PC-3 (cell line): ENCODE results near the gene VSTM4. TPM values are rescaled to one million over a fixed set of nuclear protein-coding genes. Genes with fewer than 3 reads are reported as not detected.

Experiments used
- ATAC-seq: fragments of 200-7000 bp; cut with Tn5 transposase; 2 replicates; pipeline ENCODE4 v1.9.1; 2020; ENCODE audit warnings: mild to moderate bottlenecking, moderate library complexity
- BruUV-seq: library from RNA; stranded (reverse); fragments of 400-500 nt; replicated peaks from 2 replicates; lab custom pipeline; 2021; lab: Mats Ljungman, UMichigan
- CTCF ChIA-PET: fragments of 300-600 bp; sonication (Branson Sonifier 250); formaldehyde crosslinking; loops from one replicate; lab custom pipeline; 2022; ENCODE audit warnings: antibody characterized with exemption; lab: Charles Lee
- POLR2A ChIA-PET: fragments of 300-600 bp; sonication (Branson Sonifier 250); formaldehyde crosslinking; loops from one replicate; lab custom pipeline; 2022; ENCODE audit warnings: antibody characterized with exemption; ENCODE audit not compliant: unreplicated experiment; lab: Charles Lee
- DNase-seq: peaks from one replicate; pipeline ENCODE4 v3.0.0-alpha.2; 2015
- H2AFZ ChIP-seq: fragments of 300-600 bp; sonication (generic); 2 replicates; pipeline ENCODE4 v1.6.0; 2016; ENCODE audit warnings: antibody characterized with exemption, low read length
- H3F3A ChIP-seq: fragments of 300-600 bp; sonication (generic); one replicate; pipeline ENCODE4 v1.6.0; 2017; ENCODE audit warnings: antibody characterized with exemption, low read length, control low read depth, mild to moderate bottlenecking; ENCODE audit not compliant: unreplicated experiment
- H3K27ac ChIP-seq: fragments of 300-600 bp; sonication (generic); 2 replicates; pipeline ENCODE4 v1.5.1; 2016; ENCODE audit warnings: mild to moderate bottlenecking, low read length
- H3K27me3 ChIP-seq: fragments of 300-600 bp; sonication (generic); 2 replicates; pipeline ENCODE4 v1.6.1; 2016; ENCODE audit warnings: low read length, mixed read lengths
- H3K36me3 ChIP-seq: fragments of 300-600 bp; sonication (generic); 2 replicates; pipeline ENCODE4 v1.6.1; 2016; ENCODE audit warnings: low read depth, mixed run types, low read length, mixed read lengths
- H3K4me1 ChIP-seq: fragments of 300-600 bp; sonication (generic); 2 replicates; pipeline ENCODE4 v1.5.1; 2016; ENCODE audit warnings: low read length; ENCODE audit not compliant: insufficient read depth
- H3K4me2 ChIP-seq: fragments of 300-600 bp; sonication (generic); 2 replicates; pipeline ENCODE4 v1.6.0; 2016; ENCODE audit warnings: low read length
- H3K4me3 ChIP-seq: fragments of 300-600 bp; sonication (generic); 2 replicates; pipeline ENCODE4 v1.5.1; 2016; ENCODE audit warnings: mild to moderate bottlenecking, low read length, mixed read lengths
- H3K79me2 ChIP-seq: fragments of 300-600 bp; sonication (generic); 2 replicates; pipeline ENCODE4 v1.6.1; 2017; ENCODE audit warnings: low read length, mixed read lengths
- H3K9ac ChIP-seq: fragments of 300-600 bp; sonication (generic); 2 replicates; pipeline ENCODE4 v1.6.0; 2016; ENCODE audit warnings: mild to moderate bottlenecking, low read length
- H3K9me2 ChIP-seq: fragments of 300-600 bp; sonication (generic); replicated peaks from 2 replicates; pipeline ENCODE4 v1.6.1; 2016; ENCODE audit warnings: mixed run types, low read length, mixed read lengths
- H3K9me3 ChIP-seq: fragments of 300-600 bp; sonication (generic); 2 replicates; pipeline ENCODE4 v1.6.1; 2016; ENCODE audit warnings: low read length, mixed read lengths
- H4K20me1 ChIP-seq: fragments of 300-600 bp; sonication (generic); 2 replicates; pipeline ENCODE4 v1.6.1; 2016; ENCODE audit warnings: low read length, mixed read lengths
- EZH2 ChIP-seq: fragments of 300-600 bp; sonication (generic); IDR thresholded peaks from one replicate; pipeline ENCODE4 v1.6.1; 2017; ENCODE audit warnings: antibody characterized with exemption, mild to moderate bottlenecking, low read length; ENCODE audit not compliant: unreplicated experiment
- EZH2phosphoT487 ChIP-seq: fragments of 300-600 bp; sonication (generic); IDR thresholded peaks from 2 replicates; pipeline ENCODE4 v1.6.1; 2018; ENCODE audit warnings: mild to moderate bottlenecking, antibody characterized with exemption, low read length, borderline replicate concordance
- intact Hi-C: fragments of 100-400 bp; cut with micrococcal nuclease; formaldehyde crosslinking; loops from 2 replicates; pipeline ENCODE4 v1.9.0; 2023
- total RNA-seq: library from RNA; depleted of rRNA; stranded (reverse); fragments of >200 nt; gene quantifications from 2 replicates; pipeline ENCODE4 v1.2.3, GENCODE V29; 2014
- TF ChIP-seq, protein P1 (sequence below): fragments of 300-600 bp; sonication (generic); conservative IDR thresholded peaks from 2 replicates; pipeline ENCODE4 v1.5.1; 2017; ENCODE audit warnings: antibody characterized with exemption, low read depth, mild to moderate bottlenecking, low read length

VSTM4 gene
- total RNA-seq, 1 experiment from 2014 or later = not detected

DNA sequence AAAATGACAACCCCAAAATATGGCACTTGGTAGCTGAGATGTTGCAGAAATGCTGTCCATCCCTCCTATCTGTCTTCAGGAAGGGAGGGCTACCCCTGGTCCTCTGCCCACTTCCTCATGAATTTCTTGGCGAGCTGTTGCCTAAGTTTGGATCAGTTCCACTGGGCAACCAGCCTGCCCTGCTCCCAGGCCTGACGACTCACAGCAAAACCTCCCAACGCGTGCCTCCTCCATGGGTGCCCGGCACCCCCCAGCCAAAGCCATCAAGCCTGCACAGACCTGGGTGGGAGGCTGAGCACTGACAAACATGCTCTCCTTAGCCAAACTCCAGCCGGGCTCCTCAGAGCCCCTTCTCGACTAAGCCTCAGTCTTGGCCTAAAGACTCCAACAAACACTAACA is 8.9 kb downstream of the VSTM4 start:
- no peaks in the 10 kb centered on the region for H3K9me2 ChIP-seq
- H3K9me3 ChIP-seq = no peaks in the 10 kb centered on the region
- H2AFZ ChIP-seq = no peak overlapping the region
- intact Hi-C loops = no loop called here
- no peak overlapping the region for H3K9ac ChIP-seq
- no peak for DNase-seq
- ChIA-PET CTCF (no interaction called here), POLR2A (no interaction called here)
- H3K4me1 ChIP-seq = no peaks in the 10 kb centered on the region
- H3K27me3 ChIP-seq = peaks cover 60% of the 10 kb centered on the region
- no peaks in the 10 kb centered on the region for H3F3A ChIP-seq
- no peak for ATAC-seq
- TF ChIP-seq EZH2 = no peak
- TF ChIP-seq EZH2phosphoT487 = no peak
- TF ChIP-seq, protein P1, sequence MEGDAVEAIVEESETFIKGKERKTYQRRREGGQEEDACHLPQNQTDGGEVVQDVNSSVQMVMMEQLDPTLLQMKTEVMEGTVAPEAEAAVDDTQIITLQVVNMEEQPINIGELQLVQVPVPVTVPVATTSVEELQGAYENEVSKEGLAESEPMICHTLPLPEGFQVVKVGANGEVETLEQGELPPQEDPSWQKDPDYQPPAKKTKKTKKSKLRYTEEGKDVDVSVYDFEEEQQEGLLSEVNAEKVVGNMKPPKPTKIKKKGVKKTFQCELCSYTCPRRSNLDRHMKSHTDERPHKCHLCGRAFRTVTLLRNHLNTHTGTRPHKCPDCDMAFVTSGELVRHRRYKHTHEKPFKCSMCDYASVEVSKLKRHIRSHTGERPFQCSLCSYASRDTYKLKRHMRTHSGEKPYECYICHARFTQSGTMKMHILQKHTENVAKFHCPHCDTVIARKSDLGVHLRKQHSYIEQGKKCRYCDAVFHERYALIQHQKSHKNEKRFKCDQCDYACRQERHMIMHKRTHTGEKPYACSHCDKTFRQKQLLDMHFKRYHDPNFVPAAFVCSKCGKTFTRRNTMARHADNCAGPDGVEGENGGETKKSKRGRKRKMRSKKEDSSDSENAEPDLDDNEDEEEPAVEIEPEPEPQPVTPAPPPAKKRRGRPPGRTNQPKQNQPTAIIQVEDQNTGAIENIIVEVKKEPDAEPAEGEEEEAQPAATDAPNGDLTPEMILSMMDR = no peak
- no peaks in the 10 kb centered on the region for H3K36me3 ChIP-seq
- H3K79me2 ChIP-seq = no peaks in the 10 kb centered on the region
- no peak overlapping the region for H3K4me2 ChIP-seq
- no TSS peak for BruUV-seq
- H3K4me3 ChIP-seq = no peak overlapping the region
- no peak overlapping the region for H3K27ac ChIP-seq
- H4K20me1 ChIP-seq = no peaks in the 10 kb centered on the region

DNA sequence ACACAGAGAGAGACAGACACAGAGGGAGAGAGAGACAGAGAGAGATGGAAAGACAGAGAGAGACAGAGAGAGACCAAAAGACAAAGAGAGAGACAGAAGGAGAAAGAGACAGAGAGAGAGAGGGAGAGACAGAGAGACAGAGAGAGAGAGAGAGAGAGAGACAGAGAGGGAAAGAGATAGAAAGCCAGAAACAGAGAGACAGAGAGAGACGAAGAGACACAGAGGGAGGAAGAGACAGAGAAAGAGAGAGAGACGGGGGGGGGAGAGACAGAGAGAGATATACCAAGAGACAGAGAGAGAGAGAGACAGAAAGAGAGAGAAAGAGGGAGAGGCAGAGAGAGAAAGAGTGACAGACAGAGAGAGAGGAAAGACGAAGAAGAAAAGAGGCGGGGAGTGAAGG is 10.2 kb downstream of the VSTM4 start:
- ChIA-PET CTCF (no interaction called here), POLR2A (no interaction called here)
- Histone ChIP-seq H3K4me2 (no peak overlapping the region), H3K9ac (no peak overlapping the region), H3K79me2 (no peaks in the 10 kb centered on the region), H3K27me3 (peaks cover 60% of the 10 kb centered on the region), H3K9me2 (no peaks in the 10 kb centered on the region), H3K27ac (no peak overlapping the region), H3K4me3 (no peak overlapping the region), H3K4me1 (no peaks in the 10 kb centered on the region), H3K36me3 (no peaks in the 10 kb centered on the region), H3F3A (no peaks in the 10 kb centered on the region), H3K9me3 (no peaks in the 10 kb centered on the region), H4K20me1 (no peaks in the 10 kb centered on the region), H2AFZ (no peak overlapping the region)
- TF ChIP-seq EZH2phosphoT487 = no peak
- TF ChIP-seq, protein P1 = no peak
- no peak for TF ChIP-seq EZH2
- intact Hi-C loops = no loop called here
- no peak for ATAC-seq
- DNase-seq = no peak
- no TSS peak for BruUV-seq

DNA sequence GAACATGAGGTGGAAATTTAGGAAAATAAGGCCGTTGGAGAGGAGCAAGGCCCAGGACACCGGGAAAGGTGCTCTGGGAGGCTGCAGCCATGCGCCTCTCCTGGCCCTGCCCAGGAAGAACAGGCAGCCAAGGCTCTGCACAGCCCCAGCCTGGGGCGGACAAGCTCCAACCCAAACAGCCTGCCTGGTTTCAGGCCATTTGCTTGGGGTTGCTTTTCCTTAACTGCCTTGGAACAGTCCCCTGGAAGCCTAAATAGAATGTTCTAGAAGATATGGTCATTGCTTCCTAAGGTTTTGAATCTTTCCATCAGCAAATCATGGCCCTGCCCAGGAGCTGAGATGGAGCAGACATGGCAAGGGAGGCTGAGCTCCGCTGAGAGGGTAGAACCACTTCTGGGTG is 11.0 kb downstream of the VSTM4 start:
- peaks cover 60% of the 10 kb centered on the region for H3K27me3 ChIP-seq
- no peak overlapping the region for H3K9ac ChIP-seq
- H3K79me2 ChIP-seq = no peaks in the 10 kb centered on the region
- CTCF ChIA-PET = no interaction called here
- no peaks in the 10 kb centered on the region for H3K4me1 ChIP-seq
- intact Hi-C loops = no loop called here
- TF ChIP-seq EZH2phosphoT487 (no peak), EZH2 (no peak)
- TF ChIP-seq, protein P1 = no peak
- no peak overlapping the region for H3K27ac ChIP-seq
- DNase-seq = no peak
- ATAC-seq = no peak
- no peaks in the 10 kb centered on the region for H3K9me2 ChIP-seq
- POLR2A ChIA-PET = no interaction called here
- no peak overlapping the region for H3K4me3 ChIP-seq
- no peak overlapping the region for H3K4me2 ChIP-seq
- H3F3A ChIP-seq = no peaks in the 10 kb centered on the region
- H2AFZ ChIP-seq = no peak overlapping the region
- no peaks in the 10 kb centered on the region for H4K20me1 ChIP-seq
- no TSS peak for BruUV-seq
- no peaks in the 10 kb centered on the region for H3K36me3 ChIP-seq
- H3K9me3 ChIP-seq = no peaks in the 10 kb centered on the region
